ENCODE results near the gene AATF. TPM values are rescaled to one million over a fixed set of nuclear protein-coding genes. Genes with fewer than 3 reads are reported as not detected.
A peak's percentile ranks its signal among the peaks of the same experiment; 100 is the strongest.

Gene AATF
- total and polyA plus RNA-seq, 9 of the 15 experiments (the other 6 are each of a cell fraction or from before 2014, with no cell fraction given): 34.5 to 133 (median 90.1) TPM

DNA sequence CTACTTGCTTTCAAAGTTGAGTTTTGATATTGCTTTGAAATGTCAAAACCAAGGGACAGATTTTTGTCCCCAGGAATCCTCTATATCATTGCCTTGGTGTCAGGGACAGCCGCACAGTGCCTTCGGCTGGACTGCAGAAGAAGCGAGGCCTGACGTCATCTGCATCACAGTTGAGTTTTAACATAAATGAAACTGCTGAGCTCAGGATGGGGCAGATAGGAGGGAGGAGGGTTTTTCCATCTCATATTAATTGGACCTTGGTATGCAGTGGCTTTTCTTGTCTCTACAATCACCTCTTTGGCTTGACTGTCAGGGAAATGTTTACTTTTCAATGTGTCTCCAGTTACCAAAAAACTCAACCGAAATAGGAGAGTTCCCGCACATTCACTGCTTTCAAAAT lies 111.3 kb downstream of the AATF start:
- WGBS (ENCODE audit: insufficient coverage, low coverage, missing lambda C conversion rate): 11% methylated on average over 6 of the region's 6 CpGs
- peak; percentile 56; the same call in 2 of the 3 replicates for ATAC-seq
- CTCF ChIA-PET (ENCODE audit: low intra/inter-chr PET ratio): no interaction called here
- Histone ChIP-seq H3K4me1 (replicated peaks in 1 of 2; ENCODE audit: control insufficient read depth in 2 of 2, insufficient read depth in 2 of 2, low read length in 2 of 2) (no peaks in the 10 kb centered on the region), H3K4me3 (no peak overlapping the region), H3K9me1 (ENCODE audit: control insufficient read depth, insufficient read depth, low read length) (no peaks in the 10 kb centered on the region), H3K9me3 (replicated peaks; ENCODE audit: control insufficient read depth, insufficient read depth, low read depth, low read length) (no peaks in the 10 kb centered on the region), H3K9ac (ENCODE audit: insufficient read depth in 1 of 2, low read depth in 2 of 2, low read length in 2 of 2) (no peak overlapping the region), H3K4me2 (ENCODE audit: insufficient read depth, low read length) (no peak overlapping the region), H3K27ac (ENCODE audit: extremely low read depth, low read depth, low read length) (no peak overlapping the region), H2AFZ (ENCODE audit: low read depth, low read length) (no peak overlapping the region), H4K20me1 (replicated peaks; ENCODE audit: control insufficient read depth, insufficient read depth, low read length) (0 out of 2 replicates have a peak, but pooled peaks cover 3% of the 10 kb centered on the region), H3K79me2 (ENCODE audit: control insufficient read depth, insufficient read depth, low read length) (no peaks in the 10 kb centered on the region), H3K27me3 (ENCODE audit: control insufficient read depth in 2 of 2, insufficient read depth in 2 of 2, low read length in 2 of 2) (peaks cover 20 to 35% of the 10 kb centered on the region in 2 experiments), H3K36me3 (ENCODE audit: control insufficient read depth, insufficient read depth, low read length) (peaks cover 18% of the 10 kb centered on the region; the same call in 2 of the 3 replicates)
- no TSS peak for BruUV-seq (replicated peaks)
- in situ Hi-C loops (cut with MboI): no loop called here
- peak in 1 of 4 experiments; percentile 17 for DNase-seq (ENCODE audit: extremely low read depth in 1 of 4, low spot score in 3 of 4)
- no peak for FAIRE-seq
- intact Hi-C loops (cut with micrococcal nuclease): no loop called here
- POLR2A ChIA-PET: no interaction called here
- no peak for TF ChIP-seq LARP7 (IDR thresholded peaks at IDR 0.05)
- TF ChIP-seq DMBX1 (CRISPR knock-in tag; IDR thresholded peaks at IDR 0.05; ENCODE audit: borderline replicate concordance): no peak
- TF ChIP-seq RNF2 (IDR thresholded peaks at IDR 0.05): no peak
- TF ChIP-seq ATF1 (CRISPR knock-in tag; IDR thresholded peaks at IDR 0.05): no peak
- TF ChIP-seq ATF1 (tag; IDR thresholded peaks at IDR 0.05): peak; percentile 65
- no peak for TF ChIP-seq HOXB6 (CRISPR knock-in tag; IDR thresholded peaks at IDR 0.05; ENCODE audit: borderline replicate concordance)
- TF ChIP-seq, protein P1, sequence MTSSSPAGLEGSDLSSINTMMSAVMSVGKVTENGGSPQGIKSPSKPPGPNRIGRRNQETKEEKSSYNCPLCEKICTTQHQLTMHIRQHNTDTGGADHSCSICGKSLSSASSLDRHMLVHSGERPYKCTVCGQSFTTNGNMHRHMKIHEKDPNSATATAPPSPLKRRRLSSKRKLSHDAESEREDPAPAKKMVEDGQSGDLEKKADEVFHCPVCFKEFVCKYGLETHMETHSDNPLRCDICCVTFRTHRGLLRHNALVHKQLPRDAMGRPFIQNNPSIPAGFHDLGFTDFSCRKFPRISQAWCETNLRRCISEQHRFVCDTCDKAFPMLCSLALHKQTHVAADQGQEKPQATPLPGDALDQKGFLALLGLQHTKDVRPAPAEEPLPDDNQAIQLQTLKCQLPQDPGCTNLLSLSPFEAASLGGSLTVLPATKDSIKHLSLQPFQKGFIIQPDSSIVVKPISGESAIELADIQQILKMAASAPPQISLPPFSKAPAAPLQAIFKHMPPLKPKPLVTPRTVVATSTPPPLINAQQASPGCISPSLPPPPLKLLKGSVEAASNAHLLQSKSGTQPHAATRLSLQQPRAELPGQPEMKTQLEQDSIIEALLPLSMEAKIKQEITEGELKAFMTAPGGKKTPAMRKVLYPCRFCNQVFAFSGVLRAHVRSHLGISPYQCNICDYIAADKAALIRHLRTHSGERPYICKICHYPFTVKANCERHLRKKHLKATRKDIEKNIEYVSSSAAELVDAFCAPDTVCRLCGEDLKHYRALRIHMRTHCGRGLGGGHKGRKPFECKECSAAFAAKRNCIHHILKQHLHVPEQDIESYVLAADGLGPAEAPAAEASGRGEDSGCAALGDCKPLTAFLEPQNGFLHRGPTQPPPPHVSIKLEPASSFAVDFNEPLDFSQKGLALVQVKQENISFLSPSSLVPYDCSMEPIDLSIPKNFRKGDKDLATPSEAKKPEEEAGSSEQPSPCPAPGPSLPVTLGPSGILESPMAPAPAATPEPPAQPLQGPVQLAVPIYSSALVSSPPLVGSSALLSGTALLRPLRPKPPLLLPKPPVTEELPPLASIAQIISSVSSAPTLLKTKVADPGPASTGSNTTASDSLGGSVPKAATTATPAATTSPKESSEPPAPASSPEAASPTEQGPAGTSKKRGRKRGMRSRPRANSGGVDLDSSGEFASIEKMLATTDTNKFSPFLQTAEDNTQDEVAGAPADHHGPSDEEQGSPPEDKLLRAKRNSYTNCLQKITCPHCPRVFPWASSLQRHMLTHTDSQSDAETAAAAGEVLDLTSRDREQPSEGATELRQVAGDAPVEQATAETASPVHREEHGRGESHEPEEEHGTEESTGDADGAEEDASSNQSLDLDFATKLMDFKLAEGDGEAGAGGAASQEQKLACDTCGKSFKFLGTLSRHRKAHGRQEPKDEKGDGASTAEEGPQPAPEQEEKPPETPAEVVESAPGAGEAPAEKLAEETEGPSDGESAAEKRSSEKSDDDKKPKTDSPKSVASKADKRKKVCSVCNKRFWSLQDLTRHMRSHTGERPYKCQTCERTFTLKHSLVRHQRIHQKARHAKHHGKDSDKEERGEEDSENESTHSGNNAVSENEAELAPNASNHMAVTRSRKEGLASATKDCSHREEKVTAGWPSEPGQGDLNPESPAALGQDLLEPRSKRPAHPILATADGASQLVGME (CRISPR knock-in tag; IDR thresholded peaks at IDR 0.05): no peak
- no peak for TF ChIP-seq ZFP36 (IDR thresholded peaks at IDR 0.05; ENCODE audit: low read depth, low read length, partially characterized antibody)
- TF ChIP-seq, protein P2, sequence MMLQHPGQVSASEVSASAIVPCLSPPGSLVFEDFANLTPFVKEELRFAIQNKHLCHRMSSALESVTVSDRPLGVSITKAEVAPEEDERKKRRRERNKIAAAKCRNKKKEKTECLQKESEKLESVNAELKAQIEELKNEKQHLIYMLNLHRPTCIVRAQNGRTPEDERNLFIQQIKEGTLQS (IDR thresholded peaks at IDR 0.05): peak; percentile 53
- TF ChIP-seq, protein P2 (CRISPR knock-in tag; conservative IDR thresholded peaks at IDR 0.05): no peak
- TF ChIP-seq EGR1 (conservative IDR thresholded peaks at IDR 0.05): no peak
- TF ChIP-seq, protein P3, sequence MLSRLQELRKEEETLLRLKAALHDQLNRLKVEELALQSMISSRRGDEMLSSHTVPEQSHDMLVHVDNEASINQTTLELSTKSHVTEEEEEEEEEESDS (CRISPR knock-in tag; IDR thresholded peaks at IDR 0.05): no peak
- no peak for TF ChIP-seq C11orf30 (IDR thresholded peaks at IDR 0.05; ENCODE audit: low read depth)
- no peak for TF ChIP-seq ZNF76 (CRISPR knock-in tag; IDR thresholded peaks at IDR 0.05; ENCODE audit: borderline replicate concordance)
- no peak for TF ChIP-seq FUS (optimal IDR thresholded peaks at IDR 0.05; ENCODE audit: low read depth, low read length)
- 0 out of 2 replicates have a peak, but pooled peaks have one; percentile 20 for TF ChIP-seq CREB1 (IDR thresholded peaks at IDR 0.05)
- TF ChIP-seq CREB1 (CRISPR knock-in tag; IDR thresholded peaks at IDR 0.05): no peak
- TF ChIP-seq HNRNPLL (IDR thresholded peaks at IDR 0.05; ENCODE audit: low read depth, low read length, poor library complexity, severe bottlenecking): no peak
- TF ChIP-seq CREM (IDR thresholded peaks at IDR 0.05; ENCODE audit: low read depth): peak; percentile 57
